Mononuclear cell (primary cell): Measurements from ENCODE around the gene KRT8. TPM values are rescaled to one million over a fixed set of nuclear protein-coding genes. Genes with fewer than 3 reads are reported as not detected.

Experiments used
- H3K27me3 ChIP-seq: 2 replicates; pipeline ENCODE4 v1.6.0; 2011; ENCODE audit warnings: low read length, control low read depth; ENCODE audit not compliant: insufficient read depth
- H3K4me1 ChIP-seq: 2 replicates; pipeline ENCODE4 v1.5.1; 2011; ENCODE audit warnings: mild to moderate bottlenecking, low read length, control low read depth; ENCODE audit not compliant: insufficient read depth
- H3K4me3 ChIP-seq: 2 replicates; pipeline ENCODE4 v1.5.1; 2011; ENCODE audit warnings: mild to moderate bottlenecking, low read length, moderate library complexity
- H3K9me3 ChIP-seq: 2 replicates; pipeline ENCODE4 v1.5.1; 2011; ENCODE audit warnings: low read depth, mild to moderate bottlenecking, control low read depth, low read length
- total RNA-seq: library from RNA; depleted of rRNA; stranded (reverse); fragments of >200 nt; gene quantifications from one replicate; pipeline ENCODE4 v1.2.3, GENCODE V29; 2012

Gene KRT8
- total RNA-seq, 1 donor, result 0.31 TPM

- H3K27me3 ChIP-seq, result no peaks in the 10 kb centered on the region
These were observed 9.8 kb upstream of the KRT8 start for GRCh38 chr12:52914576-52915121.

DNA sequence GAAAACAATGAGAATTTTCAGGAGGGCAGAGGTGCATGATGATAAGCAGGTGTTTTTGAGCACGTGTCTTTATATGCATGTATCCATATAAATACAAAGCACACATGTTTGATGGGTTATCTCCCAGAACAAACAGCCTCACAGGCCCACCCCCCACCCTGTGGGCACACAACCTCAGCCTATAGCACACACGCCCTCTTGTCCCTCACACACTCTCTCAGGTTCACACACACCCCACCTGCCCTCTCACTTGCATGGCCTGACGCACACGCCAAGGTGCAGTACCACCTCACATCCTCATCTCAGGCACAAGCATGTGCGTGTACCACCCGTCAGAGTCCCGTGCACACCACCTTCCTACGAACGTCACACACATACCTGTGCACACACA, 8.6 kb upstream of the KRT8 start:
- H3K9me3 ChIP-seq, result no peaks in the 10 kb centered on the region
- H3K4me1 ChIP-seq, result peaks cover 1% of the 10 kb centered on the region
- H3K27me3 ChIP-seq, result no peaks in the 10 kb centered on the region
- no peak overlapping the region for H3K4me3 ChIP-seq

More at GRCh38 chr12:52914576-52915121, 9.8 kb upstream of the KRT8 start:
- Histone ChIP-seq H3K4me1 (no peaks in the 10 kb centered on the region), H3K9me3 (no peaks in the 10 kb centered on the region), H3K4me3 (no peak overlapping the region)

- H3K9me3 ChIP-seq, result no peaks in the 10 kb centered on the region
These were observed 8.0 kb upstream of the KRT8 start for GRCh38 chr12:52912711-52913430.

DNA sequence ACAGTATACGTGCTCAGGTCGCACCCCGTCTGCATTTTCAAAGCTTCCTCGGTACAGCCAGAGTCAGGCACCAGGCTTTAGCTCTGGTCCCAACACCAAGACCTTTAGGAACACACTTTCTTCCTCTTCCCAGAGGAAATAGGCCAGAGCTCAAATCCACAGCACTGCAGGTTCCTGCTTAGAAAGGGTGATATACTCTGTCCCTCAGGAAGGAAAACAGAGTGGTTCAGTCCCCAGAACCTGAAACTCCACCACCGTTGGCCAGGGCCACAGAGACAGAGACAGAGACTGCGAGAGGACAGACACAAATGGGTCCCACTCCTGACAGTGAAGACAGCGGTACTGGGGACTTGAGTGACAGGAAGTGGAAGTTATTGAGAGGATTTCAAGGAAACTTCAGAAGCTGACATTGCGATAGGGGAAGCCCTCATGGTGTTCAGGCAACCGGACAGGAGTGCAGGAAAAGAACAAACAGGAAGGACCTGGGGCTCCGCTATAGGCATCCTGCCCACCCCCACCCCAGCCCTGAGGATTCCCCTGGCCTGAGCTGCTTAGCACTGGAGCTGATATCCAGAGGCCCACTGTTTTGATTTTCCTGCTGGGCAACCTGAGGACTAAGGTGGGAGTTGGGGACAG, 5.5 kb upstream of the KRT8 start:
- Histone ChIP-seq H3K9me3 (no peaks in the 10 kb centered on the region), H3K27me3 (no peaks in the 10 kb centered on the region)

More at GRCh38 chr12:52912711-52913430, 8.0 kb upstream of the KRT8 start:
- no peaks in the 10 kb centered on the region for H3K27me3 ChIP-seq
- H3K4me3 ChIP-seq, result no peak overlapping the region
- peaks cover 7% of the 10 kb centered on the region for H3K4me1 ChIP-seq

DNA sequence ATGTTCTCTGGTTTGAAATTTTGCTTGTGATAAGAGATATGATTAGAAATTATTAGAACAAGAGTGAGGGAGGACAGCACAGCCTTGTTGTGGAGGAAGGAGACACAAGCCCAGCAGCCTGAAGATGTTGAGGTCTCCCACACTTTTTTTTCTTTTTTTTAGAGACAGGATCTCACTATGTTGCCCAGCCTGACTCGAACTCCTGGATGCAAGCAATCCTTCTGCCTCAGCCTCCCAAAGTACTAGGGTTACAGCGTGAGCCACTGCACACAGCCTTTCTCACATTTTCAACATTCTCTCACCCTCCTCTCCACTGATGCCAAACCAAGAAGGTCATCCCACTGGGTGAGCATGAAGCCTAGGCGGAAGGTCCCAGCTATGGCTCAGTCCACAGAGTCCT, 4.9 kb upstream of the KRT8 start:
- Histone ChIP-seq H3K4me3 (no peak overlapping the region), H3K4me1 (peaks cover 16% of the 10 kb centered on the region), H3K27me3 (no peaks in the 10 kb centered on the region), H3K9me3 (no peaks in the 10 kb centered on the region)

More for the DNA sequence above, 5.5 kb upstream of the KRT8 start:
- H3K4me3 ChIP-seq, result no peak overlapping the region
- peaks cover 16% of the 10 kb centered on the region for H3K4me1 ChIP-seq

- H3K27me3 ChIP-seq, result no peaks in the 10 kb centered on the region
- no peaks in the 10 kb centered on the region for H3K9me3 ChIP-seq
- H3K4me3 ChIP-seq, result no peak overlapping the region
- H3K4me1 ChIP-seq, result peaks cover 16% of the 10 kb centered on the region
These were observed 4.5 kb upstream of the KRT8 start for GRCh38 chr12:52909331-52909730.

DNA sequence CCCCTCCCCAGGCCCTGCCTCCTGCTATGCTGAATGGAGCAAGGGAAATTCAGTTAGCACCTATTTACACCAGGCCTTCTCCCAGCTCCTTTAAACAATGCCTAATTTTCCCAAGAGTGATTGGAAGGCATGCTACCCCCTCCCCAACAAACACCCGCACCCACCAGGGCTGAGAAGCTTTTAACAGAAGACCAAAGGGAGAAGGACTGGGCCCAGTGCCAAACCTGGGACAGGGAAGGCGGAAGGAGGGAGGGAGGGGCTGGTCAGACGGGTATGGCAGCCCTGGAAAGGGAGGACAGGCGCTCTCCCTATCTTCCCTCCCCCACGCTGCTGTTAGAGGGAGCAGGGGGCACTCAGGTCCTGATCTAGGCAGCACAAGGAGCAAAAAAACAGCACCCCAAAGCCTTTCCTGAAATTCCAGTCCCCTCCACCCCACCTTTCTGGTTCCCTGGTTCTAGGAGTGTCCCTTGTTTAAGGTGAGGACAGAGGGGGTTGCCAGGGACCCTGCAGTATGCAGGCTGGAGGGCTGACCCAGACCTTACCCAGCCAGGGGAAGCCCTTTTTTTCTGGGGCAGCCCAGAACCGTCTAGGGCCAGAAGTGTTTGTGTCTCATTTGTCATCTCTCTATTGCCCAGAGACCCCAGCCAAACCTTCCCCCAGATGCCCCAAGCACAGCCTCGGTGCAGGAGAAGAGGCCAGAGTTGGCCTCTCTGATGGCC, 2.4 kb upstream of the KRT8 start:
- no peaks in the 10 kb centered on the region for H3K27me3 ChIP-seq
- no peaks in the 10 kb centered on the region for H3K9me3 ChIP-seq
- peaks cover 21% of the 10 kb centered on the region for H3K4me1 ChIP-seq
- no peak overlapping the region for H3K4me3 ChIP-seq

DNA sequence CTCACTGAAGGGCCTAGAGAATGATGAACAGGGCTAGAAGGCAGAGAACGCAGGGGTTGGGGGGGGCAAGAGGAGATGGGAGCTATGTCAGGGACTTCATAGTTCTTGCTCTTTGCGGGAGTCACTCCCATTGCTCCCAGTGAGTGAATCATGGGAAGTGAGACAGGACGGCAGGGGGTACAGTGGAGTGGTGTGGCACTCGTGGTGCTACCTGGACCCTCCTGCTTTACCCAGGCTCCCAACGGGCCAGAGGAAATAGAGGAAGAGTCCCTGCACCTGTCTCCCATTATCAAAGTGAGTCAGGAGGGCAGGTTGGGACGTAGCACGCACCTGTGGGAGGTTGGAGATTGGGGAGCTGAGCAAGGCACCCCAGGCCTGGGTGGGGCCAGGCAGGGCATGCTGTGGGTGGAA, 1.3 kb upstream of the KRT8 start:
- Histone ChIP-seq H3K4me1 (peaks cover 21% of the 10 kb centered on the region), H3K4me3 (no peak overlapping the region), H3K9me3 (no peaks in the 10 kb centered on the region), H3K27me3 (no peaks in the 10 kb centered on the region)

- Histone ChIP-seq H3K4me1 (peaks cover 21% of the 10 kb centered on the region), H3K4me3 (no peak overlapping the region), H3K9me3 (no peaks in the 10 kb centered on the region), H3K27me3 (no peaks in the 10 kb centered on the region)
These were observed 894 bp downstream of the KRT8 start for GRCh38 chr12:52903855-52904508.

DNA sequence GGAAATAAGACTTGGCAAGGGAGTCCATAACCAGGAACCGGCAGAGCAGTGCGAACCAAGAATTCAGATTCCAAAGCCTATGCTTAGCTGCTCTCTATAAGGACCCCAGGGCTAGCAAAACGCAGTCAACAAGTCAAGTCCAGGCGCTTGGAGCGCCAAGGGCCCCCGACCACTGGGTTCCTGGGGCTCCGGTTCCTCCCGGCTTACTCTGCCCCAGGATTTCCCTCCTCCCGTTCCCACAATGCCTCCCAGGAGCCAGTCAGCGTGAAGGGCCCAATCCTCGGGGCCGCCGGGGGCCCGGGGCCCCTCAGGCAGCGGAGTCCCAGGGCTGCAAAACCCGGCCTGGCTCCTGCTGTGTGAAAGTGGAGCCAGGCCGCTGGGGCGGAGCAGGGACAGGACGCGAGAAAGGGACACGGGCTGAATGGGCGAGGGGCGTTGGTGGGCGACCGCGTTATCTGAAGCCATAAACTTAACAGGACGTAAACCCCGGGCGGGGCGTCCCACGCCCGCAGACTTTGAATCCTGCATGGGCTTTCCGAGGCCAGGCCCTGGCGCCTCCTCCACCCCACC, 1.5 kb downstream of the KRT8 start:
- H3K9me3 ChIP-seq, result no peaks in the 10 kb centered on the region
- peak overlapping the region; percentile 20 for H3K4me3 ChIP-seq

GRCh38 chr12:52901715-52902541, 2.9 kb downstream of the KRT8 start:
- Histone ChIP-seq H3K4me3 (no peak overlapping the region), H3K4me1 (peaks cover 6% of the 10 kb centered on the region), H3K27me3 (no peaks in the 10 kb centered on the region), H3K9me3 (no peaks in the 10 kb centered on the region)

More for the DNA sequence above, 1.5 kb downstream of the KRT8 start:
- H3K4me1 ChIP-seq, result peaks cover 20% of the 10 kb centered on the region
- no peaks in the 10 kb centered on the region for H3K27me3 ChIP-seq

GRCh38 chr12:52900896-52901714, 3.8 kb downstream of the KRT8 start:
- H3K4me1 ChIP-seq, result peaks cover 6% of the 10 kb centered on the region
- no peaks in the 10 kb centered on the region for H3K27me3 ChIP-seq
- H3K9me3 ChIP-seq, result no peaks in the 10 kb centered on the region
- no peak overlapping the region for H3K4me3 ChIP-seq

DNA sequence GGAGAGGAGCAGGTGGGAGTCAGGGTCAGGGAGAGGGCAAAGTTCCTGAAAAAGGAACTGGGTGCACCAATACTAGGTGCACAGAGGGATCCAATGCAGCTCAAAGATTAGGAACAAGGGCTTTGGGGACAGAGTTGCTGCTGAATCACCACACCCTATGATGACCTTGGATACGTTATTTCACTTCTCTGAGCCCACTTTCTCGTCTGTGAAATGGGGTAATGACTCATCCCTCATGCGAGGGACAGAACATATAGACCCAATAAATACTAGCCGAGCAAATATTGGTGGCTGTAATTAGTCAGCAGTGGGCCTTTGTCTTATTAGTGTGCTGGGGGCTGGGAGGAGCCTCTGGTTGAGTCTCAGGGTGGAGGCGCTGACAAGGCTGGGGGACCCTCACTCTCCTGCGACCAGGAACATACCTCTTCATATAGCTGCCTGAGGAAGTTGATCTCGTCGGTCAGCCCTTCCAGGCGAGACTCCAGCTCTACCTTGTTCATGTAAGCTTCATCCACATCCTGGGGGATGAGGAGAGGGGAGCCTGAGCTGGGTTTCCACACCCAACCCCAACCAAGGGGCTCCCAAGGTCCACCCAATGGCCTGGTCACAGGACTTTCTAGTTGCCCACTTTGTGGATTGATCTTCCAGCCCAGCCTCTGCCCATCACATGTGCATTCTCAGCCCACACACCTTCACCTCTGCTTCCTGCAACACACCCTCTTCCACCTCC, 4.5 kb downstream of the KRT8 start:
- Histone ChIP-seq H3K4me1 (peaks cover 6% of the 10 kb centered on the region), H3K9me3 (no peaks in the 10 kb centered on the region), H3K4me3 (no peak overlapping the region), H3K27me3 (no peaks in the 10 kb centered on the region)
